Activated CD4-positive, alpha-beta T cell treated with anti-CD3 and anti-CD28 coated beads, Interleukin-10, Interleukin-2, amounts not matched to agents 100 ng/mL and 50 ng/mL, durations not matched to agents 16 hours and 8 hours (primary cell): Measurements from ENCODE around the gene DGCR2.
A peak's percentile ranks its signal among the peaks of the same experiment; 100 is the strongest.
"Not testable (repeated sequence)": the region's sequence is repeated elsewhere in the genome, so short reads cannot be mapped to it uniquely, and the experiment has no call there.

ENCODE experiments used
- DNase-seq: peaks from one replicate; pipeline ENCODE4 v3.0.0-alpha.2; 2020

The DGCR2 gene

DNA sequence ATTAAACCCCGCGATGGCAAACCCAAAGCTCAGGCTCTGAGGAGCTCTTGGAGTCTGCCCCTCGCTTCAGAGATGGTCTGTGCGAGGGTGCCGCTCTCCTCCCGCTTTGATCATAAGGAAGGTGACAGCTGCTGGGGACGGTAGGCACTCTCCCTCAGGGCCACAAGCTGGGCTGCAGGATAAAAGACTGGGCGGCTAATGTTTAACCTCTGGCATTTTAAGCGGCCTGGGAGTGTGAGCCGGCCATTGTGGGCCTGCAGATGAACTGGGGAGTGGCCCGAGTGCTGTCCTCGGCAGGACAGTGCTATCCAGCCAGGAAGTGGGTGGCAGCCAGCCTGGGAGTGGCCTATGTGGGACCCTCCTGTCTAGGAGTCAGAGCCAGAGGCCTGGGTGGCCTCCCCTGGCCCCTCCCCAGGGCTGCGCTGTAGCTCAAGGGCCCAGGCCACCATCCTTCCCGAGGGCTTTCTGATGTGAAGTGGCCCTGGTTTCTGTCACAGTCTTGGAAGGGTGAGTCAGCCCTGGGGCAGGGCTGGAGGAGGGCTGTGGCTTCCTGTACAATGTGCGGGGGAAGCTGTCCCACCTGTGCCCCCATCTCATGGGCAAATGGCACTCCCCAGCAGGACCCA, 127.4 kb downstream of the DGCR2 start:
- no peak for DNase-seq

DNA sequence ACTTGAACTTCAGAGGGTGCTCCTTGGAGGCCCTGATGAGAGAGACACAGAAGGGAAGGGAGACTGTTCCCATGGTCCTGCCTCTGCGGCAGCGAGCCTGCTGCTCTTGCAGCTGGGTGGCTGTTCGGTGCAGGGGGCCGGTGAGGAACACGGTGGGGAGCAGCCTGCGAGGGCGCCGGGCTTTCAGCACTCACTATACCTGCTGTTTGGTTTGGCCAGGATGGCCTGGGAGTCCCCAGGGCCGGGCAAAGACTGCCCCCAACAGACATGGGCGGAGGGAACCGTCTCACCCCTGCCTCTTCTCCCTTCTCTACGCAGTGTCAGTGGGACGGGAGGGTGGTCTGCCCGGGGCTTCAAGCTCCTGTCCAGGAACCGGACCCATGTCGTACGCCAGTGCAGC, 128.2 kb downstream of the DGCR2 start:
- DNase-seq: no peak

DNA sequence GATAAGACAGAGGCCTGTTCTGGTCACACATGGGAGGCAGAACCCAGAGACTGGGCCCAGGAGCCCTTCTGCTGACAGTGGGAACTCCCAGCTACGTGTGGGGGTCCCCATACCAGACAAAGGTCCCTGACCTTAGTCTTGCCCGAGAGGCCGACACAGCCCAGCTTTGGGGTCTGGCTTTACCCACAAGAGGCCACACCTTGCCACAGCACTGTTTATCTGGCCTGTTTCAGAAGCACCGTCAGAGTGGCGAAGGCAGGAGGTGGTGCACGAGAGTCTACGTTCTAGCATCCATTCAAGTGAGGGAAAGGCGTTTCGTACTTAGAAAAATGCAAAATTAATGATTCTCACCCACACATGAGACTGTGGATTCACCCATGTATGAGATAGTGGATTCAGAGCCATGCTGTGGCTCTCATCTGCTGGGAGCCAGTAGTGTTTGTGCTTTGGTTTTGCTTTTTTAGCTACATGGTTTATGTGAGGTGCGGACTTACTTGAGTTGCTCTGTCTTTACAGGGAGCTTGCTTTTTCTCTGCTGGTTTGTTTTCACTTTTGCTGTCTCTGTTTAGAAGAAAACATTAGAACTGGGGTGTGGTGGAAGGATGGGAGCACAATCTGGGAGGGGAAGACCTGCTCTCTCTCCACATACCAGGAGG, 129.5 kb downstream of the DGCR2 start:
- DNase-seq: no peak

DNA sequence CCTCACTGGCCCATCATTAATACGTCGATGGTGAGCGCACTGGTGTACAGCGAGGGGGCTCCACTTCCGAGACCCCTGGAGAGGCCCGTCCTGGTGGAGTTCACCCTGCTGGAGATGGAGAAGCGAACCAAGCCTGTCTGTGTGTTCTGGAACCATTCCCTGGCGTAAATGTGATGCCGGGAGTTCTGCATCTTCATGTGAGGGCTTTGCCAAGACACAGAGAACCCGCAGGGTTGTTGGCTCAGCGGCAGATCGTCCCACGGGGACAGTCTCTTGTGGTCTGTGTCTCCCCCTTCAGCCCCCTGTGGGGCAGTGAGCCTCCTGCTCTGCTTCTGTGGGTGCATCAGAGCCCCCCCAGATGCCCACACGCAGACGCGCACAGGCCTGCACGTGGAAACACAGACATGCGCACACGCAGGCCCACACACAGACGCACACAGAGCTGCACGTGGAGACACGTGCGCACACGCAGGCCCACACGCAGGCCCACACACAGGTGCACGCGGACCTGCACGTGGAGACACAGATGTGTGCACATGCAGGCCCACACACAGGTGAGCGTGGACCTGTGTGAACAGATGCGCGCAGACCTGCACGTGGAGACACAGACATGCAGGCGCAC, 130.3 kb downstream of the DGCR2 start:
- no peak for DNase-seq

DNA sequence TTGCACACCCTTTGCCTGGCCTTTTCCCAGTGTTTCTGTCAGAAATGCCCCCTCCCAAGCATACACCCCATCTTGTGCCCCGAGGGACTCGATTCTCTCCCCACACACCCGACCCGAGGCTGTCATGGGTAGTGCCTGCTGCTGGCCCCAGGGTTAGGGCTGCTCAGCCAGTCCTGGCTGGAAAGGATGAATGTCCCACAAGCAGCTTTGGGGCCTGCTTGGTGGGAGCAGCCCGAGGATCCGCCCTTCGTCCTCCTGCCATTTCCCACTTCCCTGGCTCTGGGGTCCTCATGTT, 131.1 kb downstream of the DGCR2 start:
- DNase-seq: no peak

DNA sequence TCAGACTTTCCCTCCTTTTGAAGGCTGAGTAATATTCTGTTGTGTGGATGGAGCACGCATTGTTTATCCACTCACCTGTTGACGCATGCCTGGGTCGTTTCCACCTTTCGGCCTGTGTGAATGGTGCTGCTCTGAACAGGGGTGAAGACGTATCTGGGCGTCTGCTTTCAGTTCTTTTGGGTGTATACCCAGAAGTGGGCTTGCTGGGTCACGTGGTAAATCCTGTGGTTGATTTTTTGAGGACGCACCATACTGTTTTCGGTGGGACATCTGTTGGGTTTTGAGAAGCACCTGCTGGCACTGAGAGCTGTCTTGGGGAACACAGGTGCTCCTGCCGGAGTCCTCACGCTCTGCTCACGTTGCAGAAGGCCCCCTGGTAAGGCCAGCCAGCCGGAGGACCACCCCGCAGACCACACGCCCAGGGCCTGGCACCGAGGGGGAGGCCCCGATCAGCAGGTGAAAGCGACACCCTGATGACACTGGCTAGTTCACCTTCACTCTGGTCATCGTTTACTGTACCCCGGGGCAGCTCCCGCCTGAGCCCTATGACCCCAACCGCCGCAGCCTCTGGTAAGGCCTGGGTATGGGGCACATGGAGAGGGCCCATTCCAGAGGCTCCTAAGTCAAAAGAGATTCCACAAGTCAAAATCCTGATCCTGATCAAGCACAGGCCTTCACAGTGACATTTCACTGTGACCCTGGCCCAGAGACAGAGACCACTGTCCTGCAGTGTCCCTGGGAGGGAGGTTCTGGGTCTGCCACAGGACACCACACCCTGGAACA, 131.7 kb downstream of the DGCR2 start:
- no peak for DNase-seq

DNA sequence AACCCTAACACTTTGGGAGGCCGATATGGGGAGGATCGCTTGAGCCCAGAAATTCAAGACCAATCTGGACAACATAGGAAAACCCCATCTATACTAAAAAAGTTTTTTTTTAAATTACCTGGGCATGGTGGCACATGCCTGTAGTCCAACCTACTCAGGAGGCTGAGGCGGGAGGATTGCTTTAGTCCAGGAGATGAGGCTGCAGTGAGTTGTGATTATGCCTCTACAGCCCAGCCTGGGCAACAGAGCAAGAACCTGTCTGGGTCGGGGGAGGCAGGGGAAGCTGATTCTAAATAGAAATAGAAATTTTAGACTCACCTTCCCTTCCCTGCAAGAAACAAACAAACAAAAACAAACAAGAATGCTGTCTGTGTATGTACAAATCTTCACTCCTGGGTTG, 133.3 kb downstream of the DGCR2 start:
- no peak for DNase-seq

DNA sequence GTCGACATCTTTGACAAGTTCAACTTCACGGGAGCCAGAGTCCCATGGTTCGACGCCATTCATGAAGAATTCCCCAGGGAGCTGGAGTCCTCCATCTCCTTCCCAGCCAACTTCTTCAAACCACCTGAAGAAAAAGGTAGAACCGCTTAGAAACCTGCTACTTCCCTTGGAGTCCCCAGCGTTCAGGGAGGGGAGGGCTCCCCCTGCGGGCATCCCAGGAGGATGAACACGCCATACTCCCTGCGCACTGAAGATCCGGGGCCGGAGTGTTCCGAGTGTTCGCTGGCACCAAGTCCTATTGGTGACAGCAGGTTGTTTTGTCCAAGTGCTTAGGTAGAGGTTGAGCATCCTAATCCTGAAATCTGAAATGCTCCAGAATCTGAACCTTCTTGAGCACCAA, 134.4 kb downstream of the DGCR2 start:
- peak; percentile 17 for DNase-seq

DNA sequence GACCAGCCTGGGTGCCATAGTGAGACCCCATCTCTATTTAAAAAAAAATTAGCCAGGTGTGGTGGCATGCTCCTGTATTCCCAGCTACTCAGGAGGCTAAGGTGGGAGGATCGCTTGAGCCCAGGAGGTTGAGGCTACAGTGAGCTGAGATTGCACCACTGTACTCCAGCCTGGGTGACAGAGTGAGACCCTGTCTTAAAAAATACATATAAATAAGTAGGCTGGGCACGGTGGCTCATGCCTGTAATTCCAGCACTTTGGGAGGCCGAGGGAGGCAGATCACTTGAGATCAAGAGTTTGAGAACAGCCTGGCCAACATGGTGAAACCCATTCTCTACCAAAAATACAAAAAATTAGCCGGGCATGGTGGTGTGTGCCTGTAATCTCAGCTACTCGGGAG, 135.1 kb downstream of the DGCR2 start:
- DNase-seq: not testable (repeated sequence)
